GM10266 (cell line): Measurements from ENCODE around the gene UBQLNL.

Experiments used
- DNase-seq: peaks from one replicate; pipeline ENCODE4 v3.0.0; 2012; ENCODE audit errors: extremely low spot score
- TF ChIP-seq, protein P1 (sequence below): IDR thresholded peaks from 2 replicates; pipeline ENCODE4 v1.5.1; 2012; ENCODE audit warnings: mild to moderate bottlenecking, low read depth; ENCODE audit not compliant: control insufficient read depth, insufficient read depth; ENCODE audit errors: missing control alignments

Gene UBQLNL

DNA sequence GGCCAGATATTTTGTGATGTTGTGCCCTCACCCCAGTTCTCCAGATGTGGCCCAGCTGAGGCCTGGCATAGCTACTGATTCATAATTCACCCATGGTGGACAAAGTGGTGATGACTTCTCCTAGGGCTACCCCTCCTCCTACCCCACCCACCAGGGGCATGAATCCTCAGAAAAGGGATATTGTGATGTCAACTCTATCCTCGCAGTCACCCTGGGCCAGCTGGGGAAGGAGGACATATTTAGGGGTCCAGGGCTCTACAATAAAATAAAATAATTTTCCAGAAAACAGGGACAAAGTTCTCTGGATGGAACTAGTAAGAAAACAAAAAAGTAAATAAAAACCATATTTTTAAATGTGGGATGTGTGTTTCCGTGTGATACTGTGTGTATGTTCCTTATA lies at the start of gene UBQLNL:
UBQLNL (minus strand) TSS at position 101 of the 400 bp plus-strand sequence. CDS start 258 bp downstream, outside the sequence.
- TF ChIP-seq, protein P1, sequence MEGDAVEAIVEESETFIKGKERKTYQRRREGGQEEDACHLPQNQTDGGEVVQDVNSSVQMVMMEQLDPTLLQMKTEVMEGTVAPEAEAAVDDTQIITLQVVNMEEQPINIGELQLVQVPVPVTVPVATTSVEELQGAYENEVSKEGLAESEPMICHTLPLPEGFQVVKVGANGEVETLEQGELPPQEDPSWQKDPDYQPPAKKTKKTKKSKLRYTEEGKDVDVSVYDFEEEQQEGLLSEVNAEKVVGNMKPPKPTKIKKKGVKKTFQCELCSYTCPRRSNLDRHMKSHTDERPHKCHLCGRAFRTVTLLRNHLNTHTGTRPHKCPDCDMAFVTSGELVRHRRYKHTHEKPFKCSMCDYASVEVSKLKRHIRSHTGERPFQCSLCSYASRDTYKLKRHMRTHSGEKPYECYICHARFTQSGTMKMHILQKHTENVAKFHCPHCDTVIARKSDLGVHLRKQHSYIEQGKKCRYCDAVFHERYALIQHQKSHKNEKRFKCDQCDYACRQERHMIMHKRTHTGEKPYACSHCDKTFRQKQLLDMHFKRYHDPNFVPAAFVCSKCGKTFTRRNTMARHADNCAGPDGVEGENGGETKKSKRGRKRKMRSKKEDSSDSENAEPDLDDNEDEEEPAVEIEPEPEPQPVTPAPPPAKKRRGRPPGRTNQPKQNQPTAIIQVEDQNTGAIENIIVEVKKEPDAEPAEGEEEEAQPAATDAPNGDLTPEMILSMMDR: no peak

DNA sequence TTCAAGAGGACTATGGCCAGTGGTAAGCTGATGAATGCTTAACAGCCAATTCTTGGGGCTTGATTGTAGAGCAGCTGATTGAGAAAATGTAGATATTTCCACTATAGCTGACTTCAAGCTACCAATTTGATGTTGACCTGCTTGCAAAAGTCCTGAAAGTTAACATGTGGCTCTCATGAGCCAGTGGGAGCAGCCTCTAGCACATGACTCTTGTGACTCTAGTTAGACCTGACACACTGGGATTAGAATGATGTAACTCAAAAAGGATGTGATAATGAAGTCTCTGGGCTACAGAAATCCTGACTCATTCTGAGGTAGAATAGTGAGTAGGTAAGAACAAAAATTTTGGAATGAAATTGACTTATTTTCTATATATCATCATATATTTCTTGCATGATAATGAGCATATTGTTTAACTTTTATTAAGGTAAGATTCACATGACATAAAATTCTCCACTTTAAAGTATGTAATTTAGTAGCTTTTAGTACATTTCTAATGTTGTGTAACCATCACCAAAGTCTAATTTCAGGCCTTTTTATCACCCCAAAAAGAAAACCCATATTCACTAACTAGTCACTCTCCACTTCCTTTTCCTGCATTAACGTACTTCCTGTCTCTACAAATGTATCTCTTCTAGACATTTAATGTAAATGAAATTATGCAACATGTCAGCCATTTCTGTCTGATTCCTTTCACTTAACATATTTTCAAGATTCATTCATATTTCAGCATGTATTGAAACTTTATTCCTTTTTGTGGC lies 47.9 kb upstream of the UBQLNL start:
- TF ChIP-seq, protein P1: no peak
- no peak for DNase-seq

More for the DNA sequence above, at the start of gene UBQLNL:
- DNase-seq: no peak

- no peak for DNase-seq
- TF ChIP-seq, protein P1: no peak
These were observed 41.3 kb upstream of the UBQLNL start for GRCh38 chr11:5557751-5558150.

GRCh38 chr11:5556596-5557188 lies 40.2 kb upstream of the UBQLNL start:
- TF ChIP-seq, protein P1: no peak
- no peak for DNase-seq

DNA sequence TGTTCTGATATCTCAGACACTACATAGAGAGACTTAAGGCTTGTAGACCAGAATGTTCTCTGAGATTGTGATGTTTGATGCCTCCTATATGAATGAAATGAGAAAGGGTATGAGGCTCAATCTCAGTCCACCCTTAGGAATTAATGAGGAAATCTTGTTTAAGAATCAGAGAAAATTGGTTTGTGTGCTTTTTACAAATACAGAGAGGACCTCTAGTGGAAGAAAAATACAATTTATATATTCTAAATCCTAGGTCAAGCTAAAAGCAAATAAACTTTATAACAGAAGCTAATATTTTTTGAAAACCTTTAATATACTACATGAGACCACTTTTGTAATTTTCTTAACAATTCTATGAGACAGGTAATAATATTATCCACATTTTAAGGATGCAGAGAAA lies 36.8 kb upstream of the UBQLNL start:
- DNase-seq: no peak
- TF ChIP-seq, protein P1: peak; percentile 18

GRCh38 chr11:5550440-5551095 lies 34.1 kb upstream of the UBQLNL start:
- TF ChIP-seq, protein P1: no peak
- DNase-seq: no peak
